Natural killer cell (primary cell): ENCODE results near the gene HYAL3. TPM values are rescaled to one million over a fixed set of nuclear protein-coding genes. Genes with fewer than 3 reads are reported as not detected.

Experiments used
- ATAC-seq, 3 donors: fragments of 150-1000 bp in 2 of 3; fragments of 200-7000 bp in 1 of 3; cut with Tn5 transposase; 1 replicate in 1 of 3; 2 replicates in 2 of 3; pipeline ENCODE4 v1.10.0; 2021; ENCODE audit warnings: mild to moderate bottlenecking in 2 of 3, moderate library complexity in 2 of 3
- DNase-seq, 2 donors: peaks; one replicate each; pipeline versions ENCODE4 v3.0.0 to v3.0.0-alpha.2; 2013 to 2021; ENCODE audit warnings: mixed read lengths in 1 of 2
- H3K27ac ChIP-seq: one replicate; pipeline ENCODE4 v1.5.1; 2013; ENCODE audit warnings: mild to moderate bottlenecking, low read length
- H3K27me3 ChIP-seq: one replicate; pipeline ENCODE4 v1.6.1; 2013; ENCODE audit warnings: low read length; ENCODE audit not compliant: control insufficient read depth, insufficient read depth
- H3K36me3 ChIP-seq: one replicate; pipeline ENCODE4 v1.6.1; 2013; ENCODE audit warnings: low read length; ENCODE audit not compliant: control insufficient read depth, insufficient read depth
- H3K4me1 ChIP-seq: one replicate; pipeline ENCODE4 v1.6.1; 2013; ENCODE audit warnings: low read length; ENCODE audit not compliant: control insufficient read depth, insufficient read depth
- H3K4me3 ChIP-seq: one replicate; pipeline ENCODE4 v1.5.1; 2013; ENCODE audit warnings: low read length
- H3K9me3 ChIP-seq: one replicate; pipeline ENCODE4 v1.6.1; 2013; ENCODE audit warnings: low read length; ENCODE audit not compliant: control insufficient read depth, insufficient read depth
- H3K27ac Mint-ChIP-seq, 2 donors: one replicate each; pipeline ENCODE4 v1.8.0; 2022; ENCODE audit warnings: mild to moderate bottlenecking in 2 of 2, mixed read lengths in 2 of 2, moderate library complexity in 1 of 2
- H3K27me3 Mint-ChIP-seq, 2 donors: one replicate each; pipeline ENCODE4 v1.8.0; 2022; ENCODE audit warnings: low read depth in 2 of 2, mixed read lengths in 2 of 2
- H3K36me3 Mint-ChIP-seq: one replicate; pipeline ENCODE4 v1.8.0; 2022; ENCODE audit warnings: mixed read lengths
- H3K4me1 Mint-ChIP-seq, 2 donors: one replicate each; pipeline ENCODE4 v1.8.0; 2022; ENCODE audit warnings: mixed read lengths in 2 of 2
- H3K4me3 Mint-ChIP-seq: one replicate; pipeline ENCODE4 v1.8.0; 2022; ENCODE audit warnings: mild to moderate bottlenecking, moderate library complexity, mixed read lengths
- H3K9me3 Mint-ChIP-seq, 2 donors: one replicate each; pipeline ENCODE4 v1.8.0; 2022; ENCODE audit warnings: mixed read lengths in 2 of 2
- WGBS: methylation state at CpG from one replicate; pipeline ENCODE4 v1.1.7; 2013; ENCODE audit warnings: missing lambda C conversion rate; ENCODE audit not compliant: insufficient coverage; 5-methylcytosine and 5-hydroxymethylcytosine counted together
- intact Hi-C: fragments of 100-400 bp; cut with micrococcal nuclease; formaldehyde crosslinking; loops from one replicate; pipeline ENCODE4 v1.14.2; 2022
- total RNA-seq, 4 donors: library from RNA; stranded (reverse); fragments of 120-200 nt in 1 of 4; gene quantifications; one replicate each; pipeline versions ENCODE4 v1.2.3 to v1.2.4, GENCODE V29; 2013 to 2022
- TF ChIP-seq, protein P1 (sequence below): fragments of 200-600 bp; IDR thresholded peaks from one replicate; pipeline ENCODE4 v1.8.0; 2022; ENCODE audit warnings: antibody characterized with exemption

The HYAL3 gene
- total RNA-seq, 3 donors from 2014 or later (not counting 1 experiment from before 2014, with no cell fraction given) = 0.93 to 2.0 (median 1.2) TPM

DNA sequence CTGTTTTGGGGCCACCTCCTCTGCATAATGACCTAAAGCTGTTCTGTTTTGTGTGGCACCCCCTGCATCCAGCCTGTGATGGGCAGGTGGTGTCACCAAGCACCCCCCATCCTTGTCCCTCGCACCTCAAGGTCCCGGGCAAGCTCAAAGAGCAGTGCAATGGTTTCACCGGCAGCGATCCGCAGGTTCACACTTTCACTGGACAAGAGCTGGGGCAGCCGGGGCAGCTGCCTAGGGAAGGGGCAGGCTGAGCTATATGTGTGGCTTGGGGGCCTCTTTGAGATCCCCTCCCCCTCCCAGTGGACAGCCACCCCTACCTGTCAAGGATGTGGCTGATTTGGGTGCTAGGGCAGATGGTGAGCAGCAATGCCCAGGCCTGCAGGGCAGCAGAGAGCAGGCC, 10.1 kb downstream of the HYAL3 start:
- no peak overlapping the region for H3K27ac ChIP-seq
- H3K4me3 Mint-ChIP-seq = no peak overlapping the region
- H3K9me3 Mint-ChIP-seq = no peaks in the 10 kb centered on the region
- peaks cover 15 to 18% of the 10 kb centered on the region in 2 donors for H3K4me1 Mint-ChIP-seq
- 97% methylated on average over 5 of the region's 6 CpGs for WGBS
- DNase-seq (no peak), ATAC-seq (no peak)
- H3K4me1 ChIP-seq = peaks cover 18% of the 10 kb centered on the region
- no peaks in the 10 kb centered on the region for H3K9me3 ChIP-seq
- H3K27me3 Mint-ChIP-seq = no peaks in the 10 kb centered on the region
- H3K36me3 Mint-ChIP-seq = no peaks in the 10 kb centered on the region
- no peak overlapping the region for H3K27ac Mint-ChIP-seq
- peaks cover 23% of the 10 kb centered on the region for H3K36me3 ChIP-seq
- intact Hi-C loops = no loop called here
- TF ChIP-seq, protein P1, sequence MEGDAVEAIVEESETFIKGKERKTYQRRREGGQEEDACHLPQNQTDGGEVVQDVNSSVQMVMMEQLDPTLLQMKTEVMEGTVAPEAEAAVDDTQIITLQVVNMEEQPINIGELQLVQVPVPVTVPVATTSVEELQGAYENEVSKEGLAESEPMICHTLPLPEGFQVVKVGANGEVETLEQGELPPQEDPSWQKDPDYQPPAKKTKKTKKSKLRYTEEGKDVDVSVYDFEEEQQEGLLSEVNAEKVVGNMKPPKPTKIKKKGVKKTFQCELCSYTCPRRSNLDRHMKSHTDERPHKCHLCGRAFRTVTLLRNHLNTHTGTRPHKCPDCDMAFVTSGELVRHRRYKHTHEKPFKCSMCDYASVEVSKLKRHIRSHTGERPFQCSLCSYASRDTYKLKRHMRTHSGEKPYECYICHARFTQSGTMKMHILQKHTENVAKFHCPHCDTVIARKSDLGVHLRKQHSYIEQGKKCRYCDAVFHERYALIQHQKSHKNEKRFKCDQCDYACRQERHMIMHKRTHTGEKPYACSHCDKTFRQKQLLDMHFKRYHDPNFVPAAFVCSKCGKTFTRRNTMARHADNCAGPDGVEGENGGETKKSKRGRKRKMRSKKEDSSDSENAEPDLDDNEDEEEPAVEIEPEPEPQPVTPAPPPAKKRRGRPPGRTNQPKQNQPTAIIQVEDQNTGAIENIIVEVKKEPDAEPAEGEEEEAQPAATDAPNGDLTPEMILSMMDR = no peak
- no peak overlapping the region for H3K4me3 ChIP-seq
- H3K27me3 ChIP-seq = no peaks in the 10 kb centered on the region

DNA sequence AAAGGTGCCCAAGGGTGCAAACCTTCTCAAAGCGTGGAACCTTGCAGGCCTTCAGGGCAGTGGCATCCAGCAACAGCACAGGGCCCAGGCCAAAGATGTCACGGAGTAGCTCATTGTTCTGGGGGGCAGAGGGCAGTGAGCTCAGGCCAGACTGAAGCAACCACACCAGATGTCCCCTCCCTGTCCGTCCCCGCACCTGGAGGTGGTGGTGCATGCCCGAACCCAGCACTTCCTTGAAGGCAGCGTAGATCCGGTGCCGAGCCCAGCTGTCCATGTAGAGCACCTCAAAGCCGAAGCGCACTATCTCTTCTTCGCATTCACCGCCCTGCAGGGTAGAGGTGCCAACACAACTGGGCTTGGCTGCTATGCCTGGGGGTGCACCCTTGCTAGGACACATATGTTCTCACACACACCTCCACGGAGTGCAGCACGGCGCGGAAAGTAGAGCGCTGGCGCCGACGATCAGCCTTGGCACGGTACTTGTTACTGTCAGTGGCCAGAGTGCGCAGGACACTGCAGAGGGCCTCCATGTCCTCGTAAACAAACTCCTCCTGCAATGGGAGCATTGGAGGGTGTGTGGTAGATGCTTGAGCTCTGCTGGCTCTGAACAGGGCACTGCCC, 10.7 kb downstream of the HYAL3 start:
- TF ChIP-seq, protein P1 = no peak
- H3K4me1 Mint-ChIP-seq = peaks cover 15 to 18% of the 10 kb centered on the region in 2 donors
- no peak overlapping the region for H3K27ac Mint-ChIP-seq
- no peak overlapping the region for H3K4me3 ChIP-seq
- H3K36me3 Mint-ChIP-seq = no peaks in the 10 kb centered on the region
- H3K27me3 Mint-ChIP-seq = no peaks in the 10 kb centered on the region
- ATAC-seq = no peak
- 97% methylated on average over 23 of the region's 23 CpGs for WGBS
- no peak for DNase-seq
- no peaks in the 10 kb centered on the region for H3K9me3 Mint-ChIP-seq
- H3K4me1 ChIP-seq = peaks cover 18% of the 10 kb centered on the region
- H3K4me3 Mint-ChIP-seq = no peak overlapping the region
- H3K9me3 ChIP-seq = no peaks in the 10 kb centered on the region
- intact Hi-C loops = no loop called here
- no peak overlapping the region for H3K27ac ChIP-seq
- no peaks in the 10 kb centered on the region for H3K27me3 ChIP-seq
- peaks cover 23% of the 10 kb centered on the region for H3K36me3 ChIP-seq

DNA sequence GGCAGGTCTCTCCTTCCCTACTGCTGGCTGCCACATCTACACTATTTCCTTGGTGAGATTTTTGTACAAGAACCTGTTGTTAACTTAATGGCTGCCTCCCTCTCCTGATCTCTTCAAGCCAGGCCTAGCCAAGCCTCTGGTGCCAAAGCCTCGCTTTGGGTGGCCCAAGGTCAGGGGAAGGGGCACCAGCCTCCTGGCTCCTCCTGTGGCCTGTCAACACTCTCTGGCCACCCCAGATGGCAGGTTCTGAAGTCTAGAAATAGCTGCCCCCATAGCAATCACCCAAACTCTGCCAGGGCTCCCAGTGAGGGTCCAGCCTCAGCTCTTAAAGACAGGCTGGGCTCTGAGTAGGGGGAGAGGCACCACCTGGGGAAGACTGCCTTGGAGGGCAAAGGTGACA, 11.9 kb downstream of the HYAL3 start:
- 92% methylated on average over 1 of the region's 1 CpG for WGBS
- intact Hi-C loops = no loop called here
- Histone ChIP-seq H3K27me3 (no peaks in the 10 kb centered on the region), H3K36me3 (peaks cover 23% of the 10 kb centered on the region), H3K27ac (no peak overlapping the region), H3K4me1 (peaks cover 11% of the 10 kb centered on the region), H3K9me3 (no peaks in the 10 kb centered on the region), H3K4me3 (no peak overlapping the region)
- H3K4me3 Mint-ChIP-seq = no peak overlapping the region
- no peaks in the 10 kb centered on the region for H3K9me3 Mint-ChIP-seq
- H3K4me1 Mint-ChIP-seq = peaks cover 6 to 10% of the 10 kb centered on the region in 2 donors
- H3K27me3 Mint-ChIP-seq = no peaks in the 10 kb centered on the region
- no peak for ATAC-seq
- TF ChIP-seq, protein P1 = no peak
- H3K27ac Mint-ChIP-seq = no peak overlapping the region
- no peaks in the 10 kb centered on the region for H3K36me3 Mint-ChIP-seq
- DNase-seq = no peak
